ENCODE results near the gene NPAS1. TPM values are rescaled to one million over a fixed set of nuclear protein-coding genes. Genes with fewer than 3 reads are reported as not detected.

The NPAS1 gene
- total RNA-seq, 1 donor from 2014 or later: 0.99 TPM

DNA sequence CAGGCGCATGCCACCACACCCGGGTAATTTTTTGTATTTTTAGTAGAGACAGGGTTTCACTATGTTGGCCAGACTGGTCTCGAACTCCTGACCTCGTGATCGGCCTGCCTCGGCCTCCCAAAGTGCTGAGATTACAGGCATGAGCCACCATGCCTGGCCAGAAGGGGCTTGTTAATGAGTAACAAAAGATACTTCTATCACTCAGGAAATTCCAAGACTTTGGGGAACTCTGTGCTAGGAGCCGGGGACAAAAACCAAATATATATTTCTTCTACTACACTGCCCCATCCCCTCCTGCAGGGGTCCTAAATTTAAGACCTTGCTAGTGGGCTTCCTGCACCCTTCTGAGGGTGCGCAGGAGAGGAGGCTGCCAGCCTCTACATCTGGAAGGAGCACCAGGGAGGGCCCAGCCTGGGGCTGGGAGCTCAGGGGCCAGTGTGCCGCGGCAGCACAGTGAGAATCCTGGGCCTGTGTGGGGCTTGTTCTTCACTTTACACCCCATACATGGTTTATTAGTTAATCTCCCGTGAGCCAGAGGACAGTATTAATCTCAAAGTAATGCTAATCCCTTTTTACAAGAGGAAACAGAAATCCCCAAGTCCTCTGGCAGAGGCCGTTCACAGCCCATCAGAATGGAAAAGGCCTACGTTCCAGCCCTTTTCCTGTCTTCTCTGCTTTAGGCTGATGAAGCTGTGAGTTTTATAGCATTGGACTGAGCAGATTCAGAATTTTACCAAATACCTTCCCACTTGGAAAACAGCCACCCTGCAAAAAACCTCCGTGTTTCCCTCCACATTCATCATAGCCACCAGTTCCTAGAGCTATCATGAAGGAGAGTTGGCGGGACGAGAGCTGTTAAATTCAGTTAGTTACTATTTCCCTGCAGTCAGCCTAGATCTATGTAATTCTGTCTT, 44.4 kb upstream of the NPAS1 start:
- H3K9me3 Mint-ChIP-seq (ENCODE audit: unreplicated experiment): no peaks in the 10 kb centered on the region
- TF ChIP-seq, protein P1, sequence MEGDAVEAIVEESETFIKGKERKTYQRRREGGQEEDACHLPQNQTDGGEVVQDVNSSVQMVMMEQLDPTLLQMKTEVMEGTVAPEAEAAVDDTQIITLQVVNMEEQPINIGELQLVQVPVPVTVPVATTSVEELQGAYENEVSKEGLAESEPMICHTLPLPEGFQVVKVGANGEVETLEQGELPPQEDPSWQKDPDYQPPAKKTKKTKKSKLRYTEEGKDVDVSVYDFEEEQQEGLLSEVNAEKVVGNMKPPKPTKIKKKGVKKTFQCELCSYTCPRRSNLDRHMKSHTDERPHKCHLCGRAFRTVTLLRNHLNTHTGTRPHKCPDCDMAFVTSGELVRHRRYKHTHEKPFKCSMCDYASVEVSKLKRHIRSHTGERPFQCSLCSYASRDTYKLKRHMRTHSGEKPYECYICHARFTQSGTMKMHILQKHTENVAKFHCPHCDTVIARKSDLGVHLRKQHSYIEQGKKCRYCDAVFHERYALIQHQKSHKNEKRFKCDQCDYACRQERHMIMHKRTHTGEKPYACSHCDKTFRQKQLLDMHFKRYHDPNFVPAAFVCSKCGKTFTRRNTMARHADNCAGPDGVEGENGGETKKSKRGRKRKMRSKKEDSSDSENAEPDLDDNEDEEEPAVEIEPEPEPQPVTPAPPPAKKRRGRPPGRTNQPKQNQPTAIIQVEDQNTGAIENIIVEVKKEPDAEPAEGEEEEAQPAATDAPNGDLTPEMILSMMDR (IDR thresholded peaks at IDR 0.05): no peak
- H3K27me3 Mint-ChIP-seq (ENCODE audit: unreplicated experiment): no peaks in the 10 kb centered on the region
- H3K36me3 Mint-ChIP-seq (ENCODE audit: unreplicated experiment): no peaks in the 10 kb centered on the region
- no peak overlapping the region for H3K4me3 Mint-ChIP-seq (ENCODE audit: unreplicated experiment)
- no peak for DNase-seq (ENCODE audit: extremely low spot score, unreplicated experiment)
- peaks cover 77% of the 10 kb centered on the region for H3K4me1 Mint-ChIP-seq (ENCODE audit: unreplicated experiment)
- H3K27ac Mint-ChIP-seq (ENCODE audit: unreplicated experiment): peak overlapping the region; percentile 98

DNA sequence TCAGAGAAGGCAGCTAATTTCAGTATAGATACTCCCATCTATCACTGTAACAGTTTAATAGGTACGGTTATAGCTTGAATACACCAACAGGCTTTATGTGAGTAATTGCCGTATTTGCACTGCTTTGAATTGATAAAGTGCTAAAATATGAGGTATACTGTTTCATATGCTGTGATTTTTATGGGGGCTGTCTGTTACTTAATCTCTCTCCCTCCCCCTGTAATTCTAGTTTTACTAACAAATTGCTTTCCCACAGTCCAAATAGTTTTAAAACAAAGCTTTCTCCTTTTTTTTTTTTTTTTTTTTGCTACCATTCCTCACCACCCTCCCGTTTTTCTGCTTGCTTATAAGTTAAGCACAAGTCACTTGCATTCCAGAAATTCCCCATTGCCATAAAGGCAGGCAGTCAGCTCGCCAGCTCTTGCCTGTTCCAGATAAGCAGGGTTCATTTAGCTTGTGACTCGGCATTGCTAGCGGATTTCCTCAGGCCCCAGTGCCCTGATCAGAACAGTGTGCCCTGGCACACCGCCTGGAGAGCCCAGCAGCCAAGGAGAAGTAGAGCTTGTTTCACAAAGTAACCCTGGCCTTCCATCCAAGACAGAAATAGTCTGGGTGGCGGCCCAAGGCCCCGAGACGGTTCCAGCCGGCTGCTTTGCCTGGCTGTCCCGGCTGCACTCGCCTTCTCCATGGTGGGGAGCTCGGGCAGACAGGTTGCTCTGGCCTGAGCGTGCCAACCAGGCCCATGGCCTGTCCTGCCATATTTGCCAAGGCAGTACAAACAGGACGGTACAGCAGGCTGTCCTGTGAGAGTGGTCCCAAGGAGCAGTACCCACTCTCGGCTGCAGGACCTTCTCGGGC, 43.5 kb upstream of the NPAS1 start:
- Mint-ChIP-seq H3K36me3 (ENCODE audit: unreplicated experiment) (no peaks in the 10 kb centered on the region), H3K9me3 (ENCODE audit: unreplicated experiment) (no peaks in the 10 kb centered on the region), H3K4me1 (ENCODE audit: unreplicated experiment) (peaks cover 76% of the 10 kb centered on the region), H3K27me3 (ENCODE audit: unreplicated experiment) (no peaks in the 10 kb centered on the region), H3K27ac (ENCODE audit: unreplicated experiment) (peak overlapping the region; percentile 98), H3K4me3 (ENCODE audit: unreplicated experiment) (peak overlapping the region; percentile 16)
- TF ChIP-seq, protein P1 (IDR thresholded peaks at IDR 0.05): no peak
- DNase-seq (ENCODE audit: extremely low spot score, unreplicated experiment): peak; percentile 88

DNA sequence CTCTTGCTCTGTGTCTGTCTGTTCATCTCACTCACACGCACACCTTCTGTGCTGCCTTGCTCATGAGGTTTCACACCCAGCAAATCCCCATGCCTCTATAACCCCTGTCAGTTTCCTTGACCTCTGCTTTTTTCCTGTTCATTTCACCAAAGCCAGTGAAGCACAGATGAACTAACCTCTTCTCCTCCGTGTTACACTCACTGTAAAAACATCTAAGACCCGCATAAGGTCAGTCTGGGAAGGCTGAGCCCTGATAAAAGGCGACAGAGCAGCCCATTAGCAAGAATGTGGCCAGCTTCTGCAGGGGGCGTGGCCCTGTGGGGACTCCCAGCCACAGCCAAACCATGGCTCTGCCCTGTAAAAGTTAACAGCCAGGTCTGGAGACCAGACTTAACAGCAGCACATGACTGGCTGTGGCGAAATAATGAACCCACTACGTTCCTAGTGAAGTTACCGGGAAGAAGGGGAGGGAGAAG, 42.8 kb upstream of the NPAS1 start:
- H3K36me3 Mint-ChIP-seq (ENCODE audit: unreplicated experiment): no peaks in the 10 kb centered on the region
- peak overlapping the region; percentile 98 for H3K27ac Mint-ChIP-seq (ENCODE audit: unreplicated experiment)
- no peak for DNase-seq (ENCODE audit: extremely low spot score, unreplicated experiment)
- TF ChIP-seq, protein P1 (IDR thresholded peaks at IDR 0.05): no peak
- no peaks in the 10 kb centered on the region for H3K27me3 Mint-ChIP-seq (ENCODE audit: unreplicated experiment)
- peaks cover 76% of the 10 kb centered on the region for H3K4me1 Mint-ChIP-seq (ENCODE audit: unreplicated experiment)
- H3K4me3 Mint-ChIP-seq (ENCODE audit: unreplicated experiment): peak overlapping the region; percentile 38
- H3K9me3 Mint-ChIP-seq (ENCODE audit: unreplicated experiment): no peaks in the 10 kb centered on the region

DNA sequence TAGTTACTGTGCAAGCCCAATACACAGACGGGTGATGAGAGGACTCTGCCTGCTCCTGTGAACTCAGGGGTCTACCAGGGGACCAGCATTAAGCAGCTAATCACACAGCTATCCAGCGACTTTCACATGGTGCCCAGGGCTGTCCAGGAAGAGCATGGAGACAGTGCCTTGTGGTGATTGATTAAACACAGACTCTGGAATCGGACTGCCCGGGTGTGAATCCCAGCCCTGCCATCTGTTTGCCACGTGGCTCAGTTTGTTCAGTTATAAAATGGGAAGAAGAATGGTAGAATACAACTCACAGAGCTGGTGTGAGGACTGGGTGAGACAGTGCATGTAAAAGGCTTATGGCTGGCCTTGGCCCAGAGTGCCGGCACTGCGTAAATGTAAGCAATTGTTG, 42.1 kb upstream of the NPAS1 start:
- no peak for DNase-seq (ENCODE audit: extremely low spot score, unreplicated experiment)
- Mint-ChIP-seq H3K27me3 (ENCODE audit: unreplicated experiment) (no peaks in the 10 kb centered on the region), H3K36me3 (ENCODE audit: unreplicated experiment) (no peaks in the 10 kb centered on the region), H3K4me1 (ENCODE audit: unreplicated experiment) (peaks cover 74% of the 10 kb centered on the region), H3K27ac (ENCODE audit: unreplicated experiment) (peak overlapping the region; percentile 98), H3K4me3 (ENCODE audit: unreplicated experiment) (no peak overlapping the region), H3K9me3 (ENCODE audit: unreplicated experiment) (no peaks in the 10 kb centered on the region)
- TF ChIP-seq, protein P1 (IDR thresholded peaks at IDR 0.05): no peak
